ENCODE data around the gene COL15A1.

The COL15A1 gene

GRCh38 chr9:98995971-98996504 lies 52.3 kb downstream of the COL15A1 start:
- no peak for DNase-seq

DNA sequence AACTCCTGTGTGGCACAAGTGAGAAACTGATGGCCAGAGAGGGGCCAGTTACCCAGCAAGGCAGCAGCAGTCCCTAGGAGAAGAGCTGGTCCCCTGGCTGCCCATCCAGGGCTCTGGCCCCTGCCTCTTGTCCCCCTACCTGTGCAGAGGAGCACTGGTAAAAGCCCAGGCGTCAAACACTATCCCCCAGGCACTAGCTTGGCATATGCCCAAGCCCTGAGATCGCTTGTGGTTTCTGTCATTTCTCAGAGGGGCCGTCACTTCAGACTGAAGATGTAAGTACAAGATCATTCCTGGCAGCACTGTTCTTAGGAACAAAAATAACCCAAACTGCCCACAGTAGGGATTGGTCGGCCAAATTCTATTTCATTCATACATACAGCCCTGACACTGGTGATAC lies 53.9 kb downstream of the COL15A1 start:
- no peak for DNase-seq

- peak; percentile 83 for DNase-seq
Measured at GRCh38 chr9:98998441-98999151, 54.9 kb downstream of the COL15A1 start.

GRCh38 chr9:98999152-98999525 lies 55.4 kb downstream of the COL15A1 start:
- DNase-seq, result no peak

DNA sequence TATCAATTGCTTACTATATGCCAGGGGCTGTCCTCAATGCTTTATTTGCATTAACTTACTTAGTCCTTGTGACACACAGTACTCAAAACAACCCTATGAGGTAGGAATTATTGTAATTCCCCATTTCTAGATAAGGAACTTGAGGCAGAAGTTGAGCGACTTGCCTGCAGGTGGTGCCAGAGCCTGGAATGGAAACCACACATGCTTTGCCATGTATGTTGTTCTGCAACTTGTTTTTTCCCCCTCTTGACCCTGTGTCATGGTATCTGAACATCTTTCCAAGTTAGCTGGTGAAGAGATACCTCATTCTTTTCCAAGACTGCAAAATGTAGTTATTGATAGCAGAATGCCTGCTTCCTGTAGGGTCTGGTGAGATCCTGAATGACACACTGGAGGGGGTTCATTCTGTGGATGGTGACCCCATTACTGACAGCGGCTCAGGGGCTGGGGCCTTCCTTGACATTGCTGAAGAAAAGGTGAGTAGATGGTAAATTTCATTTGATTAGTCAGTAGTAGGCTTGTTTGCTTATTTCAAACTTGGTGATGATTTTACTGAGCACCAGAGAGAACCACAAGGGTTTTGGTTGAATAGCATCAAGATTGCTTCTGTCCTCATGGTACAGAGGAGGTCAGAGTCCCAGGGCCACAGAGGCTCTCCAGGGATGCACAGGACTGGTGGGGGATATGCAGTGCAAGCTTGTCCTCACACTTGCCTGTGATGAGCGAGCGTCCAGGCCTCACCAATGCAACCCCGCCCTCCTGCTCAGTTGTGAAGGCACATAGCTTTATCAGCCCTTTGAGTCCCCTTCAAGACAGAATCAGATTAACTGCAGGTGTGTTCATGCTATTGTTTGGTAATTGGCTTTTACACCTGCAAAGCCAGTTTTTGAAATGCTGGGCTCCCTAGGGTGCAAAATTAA lies 57.0 kb downstream of the COL15A1 start:
- DNase-seq, result peak; percentile 68

DNA sequence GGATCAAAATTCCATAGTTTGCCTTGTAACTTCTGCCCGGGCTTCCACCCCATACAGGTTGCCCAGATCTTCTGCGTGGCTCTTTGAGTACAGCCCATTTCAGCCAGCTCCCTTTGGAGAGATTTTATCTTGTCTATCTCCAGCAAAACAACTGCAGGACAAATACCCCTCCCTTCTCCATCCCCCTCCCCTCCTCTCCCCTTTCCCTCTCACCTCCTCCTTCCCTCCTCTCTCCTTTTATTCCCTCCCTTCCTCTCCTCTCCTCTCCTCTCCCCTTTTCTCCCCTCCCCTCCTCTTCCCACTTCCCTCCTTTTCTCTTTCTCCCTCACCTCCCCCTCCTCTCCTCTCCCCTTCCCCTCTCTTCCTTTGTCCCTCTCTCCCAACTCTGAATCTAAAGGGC lies 58.2 kb downstream of the COL15A1 start:
- DNase-seq, result no peak

DNA sequence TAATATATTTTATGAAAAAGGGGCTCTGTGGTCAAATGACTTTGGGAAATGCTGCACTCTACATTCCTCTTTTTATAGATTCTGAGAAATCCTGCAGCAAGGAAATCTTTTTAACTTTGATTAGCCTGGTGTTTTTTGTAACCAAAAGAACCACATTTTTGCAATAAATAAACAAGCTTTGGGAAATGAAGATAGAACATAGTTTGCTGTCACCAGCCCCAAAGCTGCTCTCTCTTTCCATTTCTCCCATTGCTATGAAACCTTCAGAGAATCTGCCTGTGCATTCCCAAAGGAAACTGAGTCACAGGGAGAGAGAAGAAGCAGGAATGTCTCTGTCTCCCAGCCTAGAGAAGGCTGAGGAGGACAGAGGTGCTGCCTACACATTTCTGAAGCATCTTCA lies 59.0 kb downstream of the COL15A1 start:
- no peak for DNase-seq

GRCh38 chr9:99003308-99003707 lies 59.6 kb downstream of the COL15A1 start:
- DNase-seq, result peak; percentile 54

GRCh38 chr9:99004115-99004514 lies 60.4 kb downstream of the COL15A1 start:
- DNase-seq, result peak; percentile 52

DNA sequence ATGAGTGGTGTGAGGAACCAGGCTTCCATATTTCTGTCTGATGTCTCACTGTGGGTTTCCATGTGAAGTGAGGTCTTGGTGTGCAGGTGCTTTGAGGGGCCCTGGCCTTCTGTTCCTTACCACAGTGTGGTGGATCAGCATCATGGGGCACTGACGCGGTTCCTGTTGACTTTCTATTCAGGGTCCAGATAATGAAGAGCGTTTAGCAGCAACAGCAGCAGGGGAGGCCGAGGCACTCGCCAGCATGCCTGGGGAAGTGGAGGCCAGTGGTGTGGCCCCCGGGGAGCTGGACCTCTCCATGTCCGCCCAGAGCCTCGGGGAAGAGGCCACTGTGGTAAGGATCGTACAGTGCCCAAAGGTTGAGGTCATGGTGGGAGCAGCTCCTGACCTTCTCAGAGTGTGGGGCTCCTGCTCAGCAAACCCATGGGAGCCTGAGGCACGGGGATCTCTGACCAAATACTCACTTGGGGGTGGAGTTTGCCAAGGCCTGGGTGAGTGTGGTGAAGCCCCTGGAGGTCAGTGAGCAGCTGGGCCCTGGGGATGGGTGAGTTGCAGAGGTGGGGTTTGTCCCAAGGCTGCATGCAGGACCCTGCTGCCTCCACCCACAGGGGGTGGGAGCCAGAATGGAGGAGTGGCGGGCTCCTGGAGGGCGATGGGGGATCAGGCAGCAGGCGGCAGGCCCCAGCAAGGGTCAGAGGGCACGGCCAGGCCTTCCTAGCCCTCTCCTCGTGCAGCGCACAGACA lies 61.2 kb downstream of the COL15A1 start:
- DNase-seq, result peak; percentile 43

DNA sequence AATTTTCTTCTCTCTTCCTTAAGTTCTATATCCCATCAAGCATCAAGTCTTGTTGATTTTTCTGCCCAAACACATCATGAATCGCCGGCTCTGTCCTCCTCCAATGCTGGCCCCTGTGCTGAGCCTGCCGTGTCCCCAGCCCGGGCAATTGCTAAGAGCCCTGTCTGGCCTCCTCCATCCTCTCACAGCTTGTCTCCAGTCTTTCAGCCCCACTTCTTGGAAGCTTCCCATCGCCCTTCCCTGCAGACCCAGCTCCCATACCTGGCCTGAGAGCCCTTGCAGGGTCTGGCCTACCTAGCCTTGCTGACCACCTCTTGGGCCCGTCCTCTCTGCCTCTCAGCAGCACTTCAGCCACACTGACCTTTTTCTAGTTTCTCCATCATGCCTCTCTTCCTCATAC lies 61.9 kb downstream of the COL15A1 start:
- peak; percentile 37 for DNase-seq

- DNase-seq, result peak; percentile 48
Measured at GRCh38 chr9:99006511-99006910, 62.8 kb downstream of the COL15A1 start.

DNA sequence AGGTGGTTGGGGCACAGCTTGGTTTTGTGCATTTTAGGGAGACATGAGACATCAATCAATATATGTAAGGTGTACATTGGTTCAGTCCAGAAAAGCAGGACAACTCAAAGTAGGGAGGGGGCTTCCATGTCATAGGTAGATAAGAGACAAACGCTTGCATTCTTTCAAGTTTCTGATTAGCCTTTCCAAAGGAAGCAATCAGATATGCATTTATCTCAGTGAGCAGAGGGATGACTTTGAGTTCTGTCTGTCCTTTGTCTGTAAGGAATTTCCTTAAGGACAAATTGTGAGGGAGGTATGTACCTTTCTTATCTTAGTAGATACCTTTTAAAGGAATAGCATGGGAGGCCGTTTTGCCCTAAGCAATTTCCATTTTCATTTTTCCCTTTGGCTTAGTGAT lies 63.3 kb downstream of the COL15A1 start:
- no peak for DNase-seq

DNA sequence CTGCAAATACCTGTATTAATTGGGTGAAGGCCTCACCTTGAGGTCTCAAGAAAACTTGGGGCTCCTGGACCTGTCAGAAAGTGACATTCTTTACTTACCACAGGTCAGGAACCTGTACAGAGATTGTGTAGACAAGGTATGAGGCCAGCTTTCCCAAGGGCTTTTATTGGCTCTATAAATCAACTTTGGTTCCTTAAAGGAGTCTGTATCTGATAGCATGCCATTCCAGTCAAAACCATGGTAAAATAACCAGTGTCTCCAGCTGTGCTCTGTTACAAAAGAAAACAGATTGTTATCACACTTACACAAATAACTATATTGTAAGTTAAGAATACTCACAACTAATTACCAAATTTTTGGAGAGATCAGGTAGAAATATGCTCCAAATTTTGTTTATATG lies 64.5 kb downstream of the COL15A1 start:
- peak; percentile 0 for DNase-seq

DNA sequence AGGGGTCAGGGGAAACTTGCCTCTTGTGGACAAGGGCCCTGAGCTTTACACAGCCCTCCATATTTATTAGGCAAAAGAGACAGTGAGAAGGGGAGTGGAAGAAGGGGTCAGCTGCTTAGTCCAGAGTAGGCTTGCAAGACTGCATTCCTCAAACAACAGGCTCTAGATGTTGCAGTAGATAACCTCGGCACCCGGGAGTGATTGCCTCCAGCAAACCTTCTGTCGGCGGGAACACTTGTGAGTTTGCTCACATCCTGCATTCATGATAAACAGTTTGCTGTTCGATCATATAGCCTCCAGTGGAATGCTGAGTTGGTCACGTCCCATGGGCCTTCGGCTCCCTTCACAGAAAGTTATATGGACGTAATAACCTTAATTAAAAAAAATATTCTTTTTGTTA lies 66.7 kb downstream of the COL15A1 start:
- peak; percentile 9 for DNase-seq

DNA sequence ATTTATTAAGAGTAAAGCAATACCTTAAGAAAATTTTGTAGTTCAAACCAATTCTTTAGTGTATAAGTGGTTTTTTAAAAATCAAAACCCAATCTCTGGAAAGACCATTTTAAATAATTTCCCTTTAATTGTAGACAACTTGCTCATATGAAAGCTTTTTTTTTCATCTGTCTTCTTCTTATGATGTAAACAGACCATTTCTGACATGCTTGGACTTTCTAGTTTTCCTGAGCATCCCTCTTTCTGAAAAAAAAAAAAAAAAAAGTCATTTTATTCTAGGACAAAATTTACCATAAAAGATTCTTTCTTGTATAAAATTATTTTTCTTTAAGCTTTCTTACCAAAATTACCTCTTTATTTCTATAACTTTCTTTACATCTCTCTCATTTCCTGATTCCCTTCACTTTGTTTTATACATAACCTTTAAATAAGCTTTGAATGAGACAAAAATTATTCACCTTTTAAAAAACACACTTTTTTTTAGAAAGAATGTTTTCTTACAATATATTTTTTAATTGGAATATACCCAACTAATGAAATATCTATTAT lies 67.5 kb downstream of the COL15A1 start:
- no peak for DNase-seq

GRCh38 chr9:99012957-99013512 lies 69.3 kb downstream of the COL15A1 start:
- DNase-seq, result peak; percentile 58

DNA sequence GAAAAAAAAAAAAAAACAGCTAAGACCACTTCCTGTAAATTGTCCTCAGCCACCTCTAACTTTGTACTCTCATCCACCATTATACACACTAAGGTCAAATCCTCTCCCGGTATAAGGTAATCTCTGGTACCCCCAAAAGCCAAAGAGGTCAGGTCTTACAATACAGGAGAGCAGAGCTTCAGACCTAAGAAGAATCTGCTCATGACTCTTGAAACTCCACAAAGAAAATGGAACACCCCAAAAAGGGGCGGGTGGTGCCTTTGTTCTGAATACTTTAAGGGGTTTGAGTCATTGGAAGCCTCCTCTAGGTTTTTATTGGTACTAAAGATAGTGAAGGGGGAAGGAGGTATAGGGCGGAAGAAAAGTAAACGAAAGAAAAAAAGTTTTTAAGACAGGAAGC lies 69.8 kb downstream of the COL15A1 start:
- peak; percentile 57 for DNase-seq

DNA sequence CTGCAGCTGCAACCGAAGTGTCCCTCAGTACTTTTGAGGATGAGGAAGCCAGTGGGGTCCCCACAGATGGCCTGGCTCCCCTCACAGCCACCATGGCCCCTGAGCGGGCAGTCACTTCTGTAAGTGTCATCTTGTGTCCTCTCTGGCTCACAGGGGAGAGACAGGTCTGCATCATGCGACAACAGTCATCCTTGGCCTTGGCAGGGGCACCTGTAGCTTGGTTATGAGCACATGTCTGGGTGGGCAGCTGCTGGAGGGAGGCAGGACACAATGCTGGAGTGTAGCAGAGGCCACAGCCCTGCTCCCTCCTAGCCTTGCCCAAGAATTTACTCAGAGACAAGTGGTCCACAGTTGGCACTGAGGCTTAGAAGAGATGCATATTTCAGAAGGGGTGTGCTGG lies 71.7 kb downstream of the COL15A1 start:
- DNase-seq, result peak; percentile 49

GRCh38 chr9:99015890-99016289 lies 72.2 kb downstream of the COL15A1 start:
- DNase-seq, result no peak

DNA sequence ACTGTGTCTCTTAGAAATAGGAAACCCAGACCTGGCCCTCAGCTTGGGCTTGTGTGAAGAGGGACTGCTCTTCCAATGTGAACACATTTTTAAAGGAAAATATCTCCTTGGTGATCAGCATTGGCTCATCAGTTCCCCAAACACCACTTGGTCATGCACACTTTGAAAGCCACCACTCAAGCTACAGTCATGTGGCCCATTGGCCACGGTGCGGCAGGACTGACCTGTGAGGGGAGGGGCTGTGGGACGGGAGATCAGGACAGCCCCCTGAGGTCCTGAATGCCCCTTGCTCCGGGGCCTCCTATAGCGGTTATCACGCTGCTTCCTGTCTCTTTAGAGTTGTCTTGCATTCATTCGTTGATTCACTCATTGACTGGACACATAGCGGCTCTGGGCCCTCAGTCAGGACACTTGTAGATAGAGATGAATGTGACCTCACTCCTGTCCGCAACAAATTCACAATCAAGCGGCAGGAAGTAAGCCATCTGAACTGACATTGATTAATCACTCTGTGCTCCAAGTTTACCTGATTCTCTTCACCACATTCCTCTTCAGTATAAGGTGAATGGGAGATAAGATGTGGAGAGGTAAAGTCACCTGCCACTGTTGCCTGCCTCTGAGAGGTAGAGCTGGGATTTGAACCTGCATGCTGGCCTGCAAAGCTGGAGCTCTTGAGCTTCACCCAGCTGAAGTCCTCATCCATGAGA lies 73.1 kb downstream of the COL15A1 start:
- DNase-seq, result peak; percentile 7

- no peak for DNase-seq
Measured at GRCh38 chr9:99018653-99019052, 74.9 kb downstream of the COL15A1 start.

Measured in activated CD8-positive, alpha-beta memory T cell treated with anti-CD3 and anti-CD28 coated beads for 24 hours (primary cell).